ENCODE results near the gene ARHGAP31. TPM values are rescaled to one million over a fixed set of nuclear protein-coding genes. Genes with fewer than 3 reads are reported as not detected.
"Not testable (repeated sequence)": the region's sequence is repeated elsewhere in the genome, so short reads cannot be mapped to it uniquely, and the experiment has no call there.

Gene ARHGAP31
- total RNA-seq, 1 experiment from 2014 or later, result 0.48 TPM

- intact Hi-C loops (cut with micrococcal nuclease; ENCODE audit: unreplicated experiment), result no loop called here
- Histone ChIP-seq H3K79me2 (ENCODE audit: low read depth) (no peaks in the 10 kb centered on the region), H2AFZ (no peak overlapping the region), H3K9me2 (ENCODE audit: insufficient read depth) (no peaks in the 10 kb centered on the region), H4K20me1 (ENCODE audit: insufficient read depth) (no peaks in the 10 kb centered on the region), H3K4me2 (no peak overlapping the region), H3F3A (ENCODE audit: insufficient read depth, low read depth) (no peaks in the 10 kb centered on the region), H3K27me3 (ENCODE audit: insufficient read depth, low read depth) (no peaks in the 10 kb centered on the region), H3K4me3 (no peak overlapping the region), H3K36me3 (ENCODE audit: low read depth) (no peaks in the 10 kb centered on the region), H3K4me1 (replicated peaks; ENCODE audit: insufficient read depth) (peaks cover 13% of the 10 kb centered on the region), H3K9me3 (ENCODE audit: insufficient read depth, low read depth) (no peaks in the 10 kb centered on the region), H3K27ac (no peak overlapping the region)
- no TSS peak for BruUV-seq (replicated peaks)
- CTCF ChIA-PET, result no interaction called here
- no peak for TF ChIP-seq EZH2 (IDR thresholded peaks at IDR 0.05; ENCODE audit: low read depth)
- TF ChIP-seq CTCF (conservative IDR thresholded peaks at IDR 0.05), result no peak
- no peak for DNase-seq
- POLR2A ChIA-PET (ENCODE audit: unreplicated experiment), result interaction anchor here (0.7 kb wide), 1 partner anchor 629 kb away, joined by 3 read pairs; no protein-coding TSS in a partner anchor
Measured at GRCh38 chr3:119305286-119305685, 11.1 kb downstream of the ARHGAP31 start.

GRCh38 chr3:119306378-119306777 is 12.2 kb downstream of the ARHGAP31 start:
- H3F3A ChIP-seq (ENCODE audit: insufficient read depth, low read depth); H3K4me2 ChIP-seq; H3K4me3 ChIP-seq; H3K9me2 ChIP-seq (ENCODE audit: insufficient read depth); DNase-seq; BruUV-seq (replicated peaks); H2AFZ ChIP-seq; H3K36me3 ChIP-seq (ENCODE audit: low read depth); H3K9me3 ChIP-seq (ENCODE audit: insufficient read depth, low read depth); H3K27me3 ChIP-seq (ENCODE audit: insufficient read depth, low read depth); H4K20me1 ChIP-seq (ENCODE audit: insufficient read depth); H3K27ac ChIP-seq; intact Hi-C loops (cut with micrococcal nuclease; ENCODE audit: unreplicated experiment); POLR2A ChIA-PET (ENCODE audit: unreplicated experiment); CTCF ChIA-PET; H3K79me2 ChIP-seq (ENCODE audit: low read depth): not testable (repeated sequence)
- H3K4me1 ChIP-seq (replicated peaks; ENCODE audit: insufficient read depth), result peaks cover 16% of the 10 kb centered on the region

- Histone ChIP-seq H3K4me2 (no peak overlapping the region), H3K4me3 (no peak overlapping the region), H3K27ac (no peak overlapping the region), H3K9me2 (ENCODE audit: insufficient read depth) (no peaks in the 10 kb centered on the region), H3K27me3 (ENCODE audit: insufficient read depth, low read depth) (no peaks in the 10 kb centered on the region), H3K9me3 (ENCODE audit: insufficient read depth, low read depth) (no peaks in the 10 kb centered on the region), H3K79me2 (ENCODE audit: low read depth) (no peaks in the 10 kb centered on the region), H2AFZ (no peak overlapping the region), H3F3A (ENCODE audit: insufficient read depth, low read depth) (peaks cover 9% of the 10 kb centered on the region; the same call in 1 of the 2 replicates), H4K20me1 (ENCODE audit: insufficient read depth) (no peaks in the 10 kb centered on the region), H3K36me3 (ENCODE audit: low read depth) (no peaks in the 10 kb centered on the region), H3K4me1 (replicated peaks; ENCODE audit: insufficient read depth) (peaks cover 21% of the 10 kb centered on the region)
- ChIA-PET POLR2A (ENCODE audit: unreplicated experiment) (no interaction called here), CTCF (no interaction called here)
- intact Hi-C loops (cut with micrococcal nuclease; ENCODE audit: unreplicated experiment), result no loop called here
- TF ChIP-seq EZH2 (IDR thresholded peaks at IDR 0.05; ENCODE audit: low read depth) (no peak), CTCF (conservative IDR thresholded peaks at IDR 0.05) (no peak)
- DNase-seq, result no peak
- BruUV-seq (replicated peaks), result no TSS peak
Measured at GRCh38 chr3:119308355-119308754, 14.2 kb downstream of the ARHGAP31 start.

GRCh38 chr3:119309591-119309990 is 15.4 kb downstream of the ARHGAP31 start:
- Histone ChIP-seq H3K27ac (no peak overlapping the region), H3K9me3 (ENCODE audit: insufficient read depth, low read depth) (no peaks in the 10 kb centered on the region), H4K20me1 (ENCODE audit: insufficient read depth) (no peaks in the 10 kb centered on the region), H3K4me1 (replicated peaks; ENCODE audit: insufficient read depth) (peaks cover 12% of the 10 kb centered on the region), H3K27me3 (ENCODE audit: insufficient read depth, low read depth) (no peaks in the 10 kb centered on the region), H3K4me2 (no peak overlapping the region), H3F3A (ENCODE audit: insufficient read depth, low read depth) (peaks cover 9% of the 10 kb centered on the region; the same call in 1 of the 2 replicates), H3K9me2 (ENCODE audit: insufficient read depth) (no peaks in the 10 kb centered on the region), H3K4me3 (no peak overlapping the region), H2AFZ (no peak overlapping the region), H3K36me3 (ENCODE audit: low read depth) (no peaks in the 10 kb centered on the region), H3K79me2 (ENCODE audit: low read depth) (no peaks in the 10 kb centered on the region)
- BruUV-seq (replicated peaks), result no TSS peak
- no peak for DNase-seq
- TF ChIP-seq EZH2 (IDR thresholded peaks at IDR 0.05; ENCODE audit: low read depth), result no peak
- no peak for TF ChIP-seq CTCF (conservative IDR thresholded peaks at IDR 0.05)
- intact Hi-C loops (cut with micrococcal nuclease; ENCODE audit: unreplicated experiment), result no loop called here
- CTCF ChIA-PET, result no interaction called here
- POLR2A ChIA-PET (ENCODE audit: unreplicated experiment), result interaction anchor here (0.5 kb wide), 1 partner anchor 610 kb away, joined by 3 read pairs; no protein-coding TSS in a partner anchor
